ENCODE results near the gene TEX48.

DNA sequence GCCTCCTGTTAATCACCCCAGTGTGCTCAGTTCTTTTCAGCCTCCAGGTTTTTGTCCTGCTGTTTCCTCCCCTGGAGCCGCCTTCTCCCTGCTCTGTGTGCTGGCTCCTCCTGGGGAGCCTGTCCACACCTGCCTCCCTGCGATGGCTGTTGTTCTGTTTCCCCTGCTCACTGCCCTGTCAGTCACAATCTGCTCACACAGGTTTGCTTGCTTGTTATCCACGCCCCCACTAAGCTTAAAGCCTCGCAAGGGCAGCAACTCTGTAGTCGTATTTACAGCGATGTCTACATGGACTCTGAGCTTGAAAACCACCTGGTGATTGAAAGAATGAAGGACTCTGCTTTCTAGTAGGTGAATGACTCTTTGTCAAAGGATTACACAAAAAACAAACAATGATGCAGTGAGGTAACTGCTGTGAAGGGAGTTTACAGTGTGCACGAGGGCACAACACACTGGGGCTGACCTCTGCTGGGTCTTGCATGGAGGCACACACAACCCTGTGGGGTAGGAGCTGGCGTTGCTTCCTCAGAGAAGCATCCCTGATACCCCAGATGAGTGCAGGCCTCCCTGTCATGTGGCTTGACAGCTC, 39.6 kb upstream of the TEX48 start:
- TF ChIP-seq POLR2AphosphoS5 (IDR thresholded peaks at IDR 0.05), result no peak
- TF ChIP-seq, protein P1, sequence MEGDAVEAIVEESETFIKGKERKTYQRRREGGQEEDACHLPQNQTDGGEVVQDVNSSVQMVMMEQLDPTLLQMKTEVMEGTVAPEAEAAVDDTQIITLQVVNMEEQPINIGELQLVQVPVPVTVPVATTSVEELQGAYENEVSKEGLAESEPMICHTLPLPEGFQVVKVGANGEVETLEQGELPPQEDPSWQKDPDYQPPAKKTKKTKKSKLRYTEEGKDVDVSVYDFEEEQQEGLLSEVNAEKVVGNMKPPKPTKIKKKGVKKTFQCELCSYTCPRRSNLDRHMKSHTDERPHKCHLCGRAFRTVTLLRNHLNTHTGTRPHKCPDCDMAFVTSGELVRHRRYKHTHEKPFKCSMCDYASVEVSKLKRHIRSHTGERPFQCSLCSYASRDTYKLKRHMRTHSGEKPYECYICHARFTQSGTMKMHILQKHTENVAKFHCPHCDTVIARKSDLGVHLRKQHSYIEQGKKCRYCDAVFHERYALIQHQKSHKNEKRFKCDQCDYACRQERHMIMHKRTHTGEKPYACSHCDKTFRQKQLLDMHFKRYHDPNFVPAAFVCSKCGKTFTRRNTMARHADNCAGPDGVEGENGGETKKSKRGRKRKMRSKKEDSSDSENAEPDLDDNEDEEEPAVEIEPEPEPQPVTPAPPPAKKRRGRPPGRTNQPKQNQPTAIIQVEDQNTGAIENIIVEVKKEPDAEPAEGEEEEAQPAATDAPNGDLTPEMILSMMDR (IDR thresholded peaks at IDR 0.05), result no peak
